Measurements from ENCODE around the gene PSMC3.
A peak's percentile ranks its signal among the peaks of the same experiment; 100 is the strongest.

Gene PSMC3

DNA sequence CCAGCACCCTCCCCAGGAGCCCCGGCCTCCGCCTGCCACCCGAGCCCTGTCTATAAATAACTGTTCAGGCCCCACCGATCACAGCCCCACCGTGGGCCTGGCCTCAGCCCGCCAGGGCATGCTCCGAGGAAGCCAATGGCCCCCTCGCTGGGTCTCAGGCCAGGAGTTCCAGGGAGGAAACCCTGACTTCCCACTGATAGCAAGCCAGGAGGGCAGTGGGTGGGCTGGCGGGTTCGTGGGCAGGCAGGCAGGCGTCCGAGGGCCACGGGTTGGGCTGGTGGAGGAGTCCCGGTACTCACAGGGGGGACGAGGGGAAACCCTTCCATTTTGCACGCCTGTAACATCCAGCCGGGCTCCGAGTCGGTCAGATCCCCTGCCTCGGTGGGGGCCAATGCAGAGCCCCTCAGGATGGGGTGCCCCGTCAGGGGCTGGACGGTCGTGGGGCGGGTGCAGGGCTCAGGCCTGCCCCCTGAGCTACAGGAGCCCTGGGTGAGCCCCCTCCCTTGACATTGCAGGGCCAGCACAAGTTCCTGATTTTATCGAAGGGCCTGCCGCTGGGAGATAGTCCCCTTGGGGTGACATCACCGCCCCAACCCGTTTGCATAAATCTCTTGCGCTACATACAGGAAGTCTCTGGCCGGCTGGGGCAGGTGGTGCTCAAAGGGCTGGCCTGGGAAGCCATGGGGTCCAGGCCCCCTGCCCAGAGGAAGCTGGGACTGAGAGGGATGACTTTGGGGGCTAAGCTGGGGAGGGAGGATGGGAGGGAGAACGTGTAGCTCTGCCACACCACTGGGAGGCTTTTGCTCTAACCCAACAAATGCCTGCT lies 48.0 kb downstream of the PSMC3 start, which contains the start of gene SPI1:
TSS of gene SPI1 (minus strand) at position 538 of the 826 bp plus-strand sequence. CDS start at position 344, 194 bp downstream.
- no peak for DNase-seq (ENCODE audit: insufficient read length, low spot score)

DNA sequence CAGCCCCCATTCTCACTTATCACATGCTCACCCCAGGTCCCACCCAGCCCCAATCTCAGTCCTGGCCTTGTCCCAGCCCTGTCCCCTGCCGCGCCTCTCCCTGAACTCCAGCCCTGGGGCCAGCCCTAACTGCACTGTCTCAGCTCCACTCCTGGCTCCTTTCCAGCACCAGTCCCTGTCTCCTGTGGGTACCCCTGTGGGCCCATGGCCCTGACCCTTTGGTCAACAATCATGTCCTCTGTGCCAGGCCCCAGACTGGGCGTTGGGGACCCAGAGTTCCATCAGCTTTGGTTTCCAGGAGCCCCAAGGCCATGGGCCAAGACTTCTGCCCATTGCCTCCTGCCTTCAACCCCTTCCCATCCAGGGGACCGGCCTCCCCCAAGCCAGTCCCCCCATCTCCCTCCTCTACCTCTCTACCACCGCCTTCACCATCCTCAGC lies 48.6 kb downstream of the PSMC3 start:
- DNase-seq (ENCODE audit: insufficient read length, low spot score) (no peak), FAIRE-seq (no peak)

More for the DNA sequence above, 48.0 kb downstream of the PSMC3 start, which contains the start of gene SPI1:
- no peak for FAIRE-seq

DNA sequence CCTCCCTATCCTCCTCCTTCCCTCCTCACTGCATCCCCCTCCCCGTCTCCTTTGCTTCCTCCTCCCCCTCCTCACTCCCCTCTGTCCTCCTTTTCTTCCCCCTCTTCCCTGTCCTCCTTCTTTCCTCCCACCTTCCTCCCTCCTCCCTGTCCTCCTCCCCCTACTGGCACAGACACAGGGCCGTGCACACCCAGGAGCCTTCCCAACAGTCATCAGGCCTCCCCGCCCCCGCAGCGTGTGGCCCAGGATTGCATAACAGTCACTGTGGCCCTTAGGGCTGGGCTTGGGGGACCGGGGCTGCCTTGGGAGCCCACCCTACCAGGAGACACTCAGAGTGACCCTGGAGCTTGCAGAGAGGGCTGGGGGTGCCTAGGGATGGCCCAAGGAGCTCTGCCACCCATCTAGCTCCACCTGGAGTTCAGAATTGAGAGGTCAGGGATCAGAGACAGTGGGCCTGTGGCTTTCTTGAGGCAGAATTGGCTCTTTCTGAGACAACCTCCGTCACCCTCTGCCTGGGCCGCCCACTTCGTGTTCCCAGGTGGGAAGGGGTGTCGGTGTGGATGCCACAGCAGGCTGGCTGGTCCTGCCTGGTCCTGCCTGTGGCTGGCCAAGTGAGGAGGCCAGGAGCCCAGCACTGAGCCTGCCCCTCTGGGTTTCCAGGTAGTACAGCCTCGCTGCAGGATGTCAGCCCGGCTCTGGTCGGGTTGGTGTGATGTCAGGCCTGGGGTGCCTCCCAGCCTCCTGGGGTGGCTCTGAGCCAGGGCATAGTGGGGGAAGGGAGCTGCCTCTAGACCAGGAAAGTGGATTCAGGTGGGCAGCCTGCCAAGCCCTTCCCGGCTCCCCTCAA lies 49.5 kb downstream of the PSMC3 start:
- no peak for DNase-seq (ENCODE audit: insufficient read length, low spot score)
- no peak for FAIRE-seq

DNA sequence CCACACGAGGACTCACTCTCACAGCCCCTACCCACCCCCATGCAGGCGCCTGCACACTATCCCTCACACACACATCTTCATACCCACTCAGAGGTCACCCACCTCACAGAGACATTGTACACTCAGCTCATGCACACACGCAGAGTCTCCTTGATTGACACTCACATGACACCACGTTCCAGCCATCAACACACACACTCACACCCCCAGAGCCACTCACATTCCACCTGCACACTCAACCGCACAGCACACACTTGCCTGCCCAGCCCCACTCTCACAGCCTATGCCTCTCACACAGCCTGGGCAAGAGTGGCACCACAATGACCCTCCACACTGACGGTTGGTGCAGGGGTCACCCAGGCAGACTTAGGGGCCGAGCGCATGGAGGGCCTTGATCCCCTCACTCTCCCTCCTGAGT lies 50.1 kb downstream of the PSMC3 start:
- no peak for FAIRE-seq
- no peak for DNase-seq (ENCODE audit: insufficient read length, low spot score)

DNA sequence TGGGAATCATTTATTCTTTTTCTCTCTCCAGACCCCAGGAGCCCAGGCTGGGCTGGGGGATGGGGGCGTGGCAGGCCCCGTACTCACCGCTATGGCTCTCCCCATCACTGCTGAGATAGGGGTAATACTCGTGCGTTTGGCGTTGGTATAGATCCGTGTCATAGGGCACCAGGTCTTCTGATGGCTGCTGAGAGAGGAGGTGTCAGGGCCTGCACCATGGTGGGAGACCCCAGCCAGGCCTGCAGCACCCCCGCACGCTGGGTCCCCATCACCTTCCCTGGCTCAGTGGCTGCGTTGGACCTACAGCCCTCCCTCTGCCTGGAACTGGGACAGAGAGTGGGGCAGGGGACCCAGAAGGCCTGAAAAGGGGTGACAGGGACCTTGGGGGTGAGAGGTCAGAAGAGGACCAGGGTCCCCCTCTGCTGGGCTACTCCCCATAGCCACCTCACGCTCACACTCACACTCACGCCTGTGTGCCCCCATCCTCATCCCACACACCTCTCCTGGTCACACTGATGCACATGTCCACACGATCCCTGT lies 50.6 kb downstream of the PSMC3 start:
- FAIRE-seq (no peak), DNase-seq (ENCODE audit: insufficient read length, low spot score) (no peak)

DNA sequence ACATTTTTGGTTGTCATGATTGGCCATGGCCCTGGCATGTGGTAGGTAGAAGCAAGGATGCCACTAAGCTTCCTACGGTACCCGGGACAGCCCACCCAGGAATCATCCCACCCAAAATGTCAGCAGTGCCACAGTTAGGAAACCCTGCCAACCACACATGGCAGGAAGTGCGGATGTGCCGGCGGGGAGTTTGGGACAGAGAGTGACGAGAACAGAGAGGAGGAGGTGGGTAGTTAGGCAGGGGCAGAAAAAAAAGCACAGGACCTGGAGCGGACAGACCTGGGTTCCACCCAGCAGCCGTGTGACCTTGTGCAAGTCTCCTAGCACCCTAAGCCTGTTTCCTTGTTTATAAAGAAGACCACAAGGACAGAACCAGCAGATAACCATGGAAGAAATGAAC lies 51.2 kb downstream of the PSMC3 start:
- FAIRE-seq, result no peak

DNA sequence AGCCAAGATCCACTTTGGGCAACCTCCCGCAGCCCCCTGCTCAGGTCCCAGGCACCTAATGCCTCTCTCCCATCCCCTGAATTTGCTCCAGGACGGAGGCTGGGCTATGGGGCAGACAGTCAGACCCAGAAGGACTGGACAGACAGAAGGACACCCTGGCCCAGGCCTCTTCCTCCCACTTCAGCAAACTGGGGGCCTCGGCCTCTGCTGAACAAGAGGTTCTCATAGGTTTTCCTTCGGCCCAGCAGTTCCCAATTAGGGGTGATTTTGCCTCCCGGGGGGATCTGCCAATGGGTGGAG lies 51.6 kb downstream of the PSMC3 start:
- no peak for FAIRE-seq
- no peak for DNase-seq (ENCODE audit: insufficient read length, low spot score)

More for the DNA sequence above, 51.2 kb downstream of the PSMC3 start:
- no peak for DNase-seq (ENCODE audit: insufficient read length, low spot score)

DNA sequence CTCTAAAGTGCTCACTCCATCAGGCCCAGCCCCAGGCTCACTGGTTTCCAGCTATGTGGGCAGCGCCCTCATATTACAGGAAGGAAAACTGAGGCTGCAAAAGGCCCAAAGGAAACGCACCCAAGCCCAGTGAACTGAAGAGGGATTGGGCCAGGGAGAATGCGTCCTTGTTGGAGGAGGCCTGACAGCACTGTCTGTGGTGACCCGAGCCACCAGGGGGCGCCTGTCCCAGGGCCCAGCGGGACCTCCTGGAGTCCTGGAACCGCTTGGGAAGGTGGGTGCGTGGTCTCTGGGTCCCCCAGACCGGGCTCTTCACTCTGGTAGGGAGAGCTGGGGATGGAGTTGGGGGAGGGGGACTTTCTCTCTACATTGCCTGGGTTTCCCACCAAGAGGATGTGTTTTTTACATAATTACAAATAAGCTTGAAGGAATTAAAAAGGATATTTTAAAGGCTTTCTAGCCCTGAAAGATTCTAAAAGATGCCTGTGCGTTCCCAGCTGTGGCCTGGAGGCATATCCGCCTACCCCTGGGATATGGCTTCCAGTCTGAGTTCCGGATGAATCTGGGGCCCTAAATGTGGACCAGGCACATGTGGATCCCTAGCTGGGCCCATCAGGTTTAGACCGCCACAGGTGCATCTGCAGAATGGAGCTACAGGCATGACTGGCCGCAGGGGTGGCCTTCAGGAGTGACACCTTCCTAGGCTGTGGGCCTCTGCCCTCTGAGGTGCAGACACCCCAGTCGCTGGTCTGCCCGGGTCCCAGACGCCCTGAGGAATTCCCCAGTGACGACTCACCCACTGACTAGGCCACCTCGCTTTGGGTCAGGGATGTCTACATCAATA lies 52.1 kb downstream of the PSMC3 start:
- DNase-seq (ENCODE audit: insufficient read length, low spot score), result peak; percentile 87
- FAIRE-seq, result no peak

DNA sequence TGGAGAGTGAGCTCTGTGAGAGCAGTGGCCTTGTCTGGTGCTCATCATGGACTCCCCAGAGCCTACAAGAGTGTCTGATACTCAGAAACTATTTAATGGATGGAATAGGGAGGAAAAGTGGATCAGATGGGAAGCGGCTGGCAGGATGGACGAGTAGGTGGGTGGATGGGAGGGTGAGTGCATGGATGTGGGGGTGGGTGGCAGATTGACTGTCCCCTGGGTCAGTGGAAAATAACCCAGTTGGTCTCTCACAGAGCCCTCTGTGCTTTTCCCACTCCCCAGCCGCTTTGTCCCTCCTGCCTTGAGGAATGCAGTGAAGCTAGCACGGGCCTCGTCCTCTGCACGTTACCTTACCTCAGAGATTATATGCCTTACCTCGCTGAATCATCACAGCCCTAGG lies 53.8 kb downstream of the PSMC3 start:
- DNase-seq (ENCODE audit: insufficient read length, low spot score), result no peak
- no peak for FAIRE-seq

DNA sequence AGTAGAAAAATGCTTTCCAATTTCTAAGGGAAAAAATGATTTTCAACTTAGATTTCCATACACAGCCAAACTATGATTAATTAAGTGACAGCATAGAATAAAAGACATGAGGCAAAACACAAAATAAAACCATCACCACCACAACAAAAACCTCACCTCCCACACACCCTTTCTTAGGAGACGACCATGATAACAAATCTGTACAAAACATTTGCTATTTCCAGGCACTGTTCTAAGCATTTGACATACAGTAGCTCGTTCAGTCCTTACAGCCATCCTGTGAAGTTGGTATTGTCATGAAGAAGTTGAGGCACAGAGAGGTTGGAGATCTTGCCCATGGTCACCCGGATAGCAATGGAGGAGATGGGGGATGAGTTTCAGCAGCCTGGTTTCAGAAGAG lies 56.6 kb downstream of the PSMC3 start:
- DNase-seq (ENCODE audit: insufficient read length, low spot score), result no peak
- FAIRE-seq, result no peak

Data from HTR-8/SVneo (cell line).